Right ventricle myocardium superior (tissue), 1 donor: ENCODE measurements around the gene MUC20. TPM values are rescaled to one million over a fixed set of nuclear protein-coding genes. Genes with fewer than 3 reads are reported as not detected.
"Not testable (repeated sequence)": the region's sequence is repeated elsewhere in the genome, so short reads cannot be mapped to it uniquely, and the experiment has no call there.

Experiments
- ATAC-seq: fragments of 200-7000 bp; cut with Tn5 transposase; one replicate; pipeline ENCODE4 v1.9.1; 2020; ENCODE audit warnings: mild to moderate bottlenecking; ENCODE audit not compliant: poor library complexity
- DNase-seq: peaks from one replicate; pipeline ENCODE4 v3.0.0-alpha.2; 2020
- intact Hi-C: fragments of 100-400 bp; cut with DNase I; formaldehyde crosslinking; loops from one replicate; pipeline ENCODE4 v1.11.2; 2022
- total RNA-seq: library from RNA; stranded (reverse); fragmentation: NEBNext Ultra II Directional; extraction: Animal tissue kit (Norgen Biotek cat#: 25700); gene quantifications from one replicate; pipeline ENCODE4 v1.2.1, GENCODE V29; 2021
- donor health status: DM: no; HTN: yes; CAD: no; lungs with severe emphysema.

MUC20 gene
- total RNA-seq, 1 donor from 2014 or later, result 5.4 TPM

- DNase-seq, intact Hi-C loops, ATAC-seq: not testable (repeated sequence)
These were observed 1.1 kb upstream of the MUC20 start for GRCh38 chr3:195719514-195720254.

GRCh38 chr3:195722139-195722995 lies 1.6 kb downstream of the MUC20 start:
- DNase-seq, intact Hi-C loops: not testable (repeated sequence)
- peak; percentile 15 for ATAC-seq

- DNase-seq, intact Hi-C loops, ATAC-seq: not testable (repeated sequence)
These were observed 2.2 kb downstream of the MUC20 start for GRCh38 chr3:195722996-195723345.

GRCh38 chr3:195724363-195724762 lies 3.6 kb downstream of the MUC20 start:
- intact Hi-C loops, DNase-seq, ATAC-seq: not testable (repeated sequence)

- intact Hi-C loops, DNase-seq, ATAC-seq: not testable (repeated sequence)
These were observed 5.3 kb downstream of the MUC20 start for GRCh38 chr3:195725916-195726740.

GRCh38 chr3:195727606-195728195 lies 6.9 kb downstream of the MUC20 start:
- ATAC-seq (no peak), DNase-seq (no peak)
- intact Hi-C loops, result loop anchor here (2.0 kb wide), 1 partner anchor 17 kb away; no protein-coding TSS in a partner anchor

- ATAC-seq, result not testable (repeated sequence)
- intact Hi-C loops, result loop anchor here (2.0 kb wide), 1 partner anchor 16 kb away; no protein-coding TSS in a partner anchor
These were observed 8.0 kb downstream of the MUC20 start for GRCh38 chr3:195728789-195729188.

GRCh38 chr3:195729476-195730251 lies 8.9 kb downstream of the MUC20 start:
- DNase-seq (no peak), ATAC-seq (no peak)
- intact Hi-C loops, result loop anchor here (2.0 kb wide), 1 partner anchor 15 kb away; no protein-coding TSS in a partner anchor

More at GRCh38 chr3:195728789-195729188, 8.0 kb downstream of the MUC20 start:
- DNase-seq, result not testable (repeated sequence)

- no peak for ATAC-seq
- intact Hi-C loops, result no loop called here
These were observed 10.7 kb downstream of the MUC20 start for GRCh38 chr3:195731356-195731905.

GRCh38 chr3:195732940-195733339 lies 12.2 kb downstream of the MUC20 start:
- intact Hi-C loops, result no loop called here
- peak; percentile 16 for ATAC-seq
- no peak for DNase-seq

More at GRCh38 chr3:195731356-195731905, 10.7 kb downstream of the MUC20 start:
- no peak for DNase-seq

- ATAC-seq, result no peak
- intact Hi-C loops, result no loop called here
- DNase-seq, result no peak
These were observed 14.4 kb downstream of the MUC20 start for GRCh38 chr3:195735036-195735695.

GRCh38 chr3:195736866-195737490 lies 16.2 kb downstream of the MUC20 start:
- no peak for ATAC-seq
- intact Hi-C loops, result no loop called here
- DNase-seq, result no peak

GRCh38 chr3:195737782-195738181 lies 17.0 kb downstream of the MUC20 start:
- intact Hi-C loops, ATAC-seq, DNase-seq: not testable (repeated sequence)

GRCh38 chr3:195738274-195739044 lies 17.7 kb downstream of the MUC20 start:
- DNase-seq (peak; percentile 13), ATAC-seq (no peak)
- intact Hi-C loops, result no loop called here

- ATAC-seq, result no peak
- intact Hi-C loops, result no loop called here
These were observed 18.9 kb downstream of the MUC20 start for GRCh38 chr3:195739561-195740111.

More at GRCh38 chr3:195739561-195740111, 18.9 kb downstream of the MUC20 start:
- DNase-seq, result peak; percentile 29
